DND-41 (cell line): Measurements from ENCODE around the gene ATP6AP1.

ENCODE experiments used
- ATAC-seq: fragments of 200-7000 bp; cut with Tn5 transposase; 3 replicates; pipeline ENCODE4 v1.9.1; 2021; ENCODE audit warnings: low read depth; ENCODE audit not compliant: insufficient read depth
- DNase-seq: peaks from one replicate; pipeline ENCODE4 v3.0.0-alpha.2; 2020
- H2AFZ ChIP-seq: 2 replicates; pipeline ENCODE4 v1.6.0; 2012; ENCODE audit warnings: low read depth, low read length
- H3K27ac ChIP-seq: 2 replicates; pipeline ENCODE4 v1.5.1; 2012; ENCODE audit warnings: low read length, inconsistent platforms
- H3K27me3 ChIP-seq: fragments of 200-600 bp; sonication (generic); 2 replicates; pipeline ENCODE4 v1.6.0; 2012; ENCODE audit warnings: low read length, mild to moderate bottlenecking, inconsistent platforms; ENCODE audit not compliant: insufficient read depth, poor library complexity
- H3K36me3 ChIP-seq: 2 replicates; pipeline ENCODE4 v1.5.1; 2012; ENCODE audit warnings: low read length, inconsistent platforms; ENCODE audit not compliant: insufficient read depth
- H3K4me1 ChIP-seq: 2 replicates; pipeline ENCODE4 v1.5.1; 2012; ENCODE audit warnings: mild to moderate bottlenecking, low read length; ENCODE audit not compliant: insufficient read depth
- H3K4me2 ChIP-seq: 2 replicates; pipeline ENCODE4 v1.6.0; 2012; ENCODE audit warnings: mild to moderate bottlenecking, moderate library complexity, low read length, inconsistent platforms; ENCODE audit not compliant: insufficient read depth
- H3K4me3 ChIP-seq, 2 experiments: fragments of 200-600 bp in 1 of 2; shearing (Covaris generic) in 1 of 2; 2 replicates each; pipeline ENCODE4 v1.5.1; 2012 to 2016; ENCODE audit warnings: inconsistent platforms in 2 of 2, low read length in 2 of 2, mild to moderate bottlenecking in 2 of 2, low read depth in 1 of 2, moderate library complexity in 1 of 2
- H3K79me2 ChIP-seq: 2 replicates; pipeline ENCODE4 v1.6.0; 2012; ENCODE audit warnings: low read length, inconsistent platforms; ENCODE audit not compliant: insufficient read depth
- H3K9ac ChIP-seq: 2 replicates; pipeline ENCODE4 v1.6.0; 2012; ENCODE audit warnings: low read depth, mild to moderate bottlenecking, inconsistent platforms, low read length, moderate library complexity
- H3K9me3 ChIP-seq: 2 replicates; pipeline ENCODE4 v1.5.1; 2012; ENCODE audit warnings: low read length, moderate library complexity, mild to moderate bottlenecking, inconsistent platforms; ENCODE audit not compliant: insufficient read depth, severe bottlenecking
- H4K20me1 ChIP-seq: 2 replicates; pipeline ENCODE4 v1.6.0; 2012; ENCODE audit warnings: low read length; ENCODE audit not compliant: insufficient read depth
- EZH2 ChIP-seq: IDR thresholded peaks from 3 replicates; pipeline ENCODE4 v1.6.1; 2012; ENCODE audit warnings: borderline replicate concordance, low read depth, mild to moderate bottlenecking, moderate library complexity, low read length, inconsistent platforms; ENCODE audit not compliant: severe bottlenecking
- TF ChIP-seq, protein P1 (sequence below): IDR thresholded peaks from 2 replicates; pipeline ENCODE4 v1.5.1; 2012; ENCODE audit warnings: borderline replicate concordance, low read length, moderate library complexity, mild to moderate bottlenecking; ENCODE audit not compliant: poor library complexity, severe bottlenecking; ENCODE audit errors: extremely low read depth

ATP6AP1 gene

DNA sequence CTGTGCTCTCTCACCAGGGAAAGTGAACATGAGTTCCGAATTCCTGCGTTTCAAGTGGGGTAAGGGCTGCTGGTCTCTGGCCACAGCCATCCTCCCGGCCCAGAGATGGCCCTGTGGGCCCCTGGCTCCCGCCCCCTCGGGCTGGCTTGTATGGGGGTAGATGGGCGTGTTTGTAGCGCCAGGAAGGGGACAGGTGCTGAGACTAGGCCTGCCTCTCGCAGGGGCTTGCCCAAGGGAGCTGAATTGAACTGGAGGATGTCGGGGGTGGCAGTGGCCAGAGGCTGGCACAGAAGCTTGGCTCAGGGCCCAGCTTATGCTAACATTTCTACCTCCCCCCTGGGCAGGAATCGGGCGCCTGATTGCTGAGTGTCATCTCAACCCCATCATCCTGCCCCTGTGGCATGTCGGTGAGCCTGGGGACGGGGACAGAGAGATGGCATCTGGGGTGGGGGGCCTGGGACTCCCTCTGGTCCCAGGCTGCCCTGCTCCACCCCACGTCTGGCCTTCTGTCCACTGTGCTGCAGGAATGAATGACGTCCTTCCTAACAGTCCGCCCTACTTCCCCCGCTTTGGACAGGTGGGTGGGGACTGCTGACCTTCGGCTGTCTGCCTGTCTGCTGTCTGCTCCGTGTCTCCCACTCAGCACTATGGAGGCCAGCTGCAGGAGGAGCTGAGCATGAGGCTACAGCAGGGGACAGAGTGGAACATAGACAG is 8.6 kb upstream of the ATP6AP1 start:
- Histone ChIP-seq H3K27ac (no peak overlapping the region), H3K9me3 (no peaks in the 10 kb centered on the region), H3K79me2 (no peaks in the 10 kb centered on the region), H4K20me1 (no peaks in the 10 kb centered on the region), H3K36me3 (peaks cover 13% of the 10 kb centered on the region), H3K4me2 (no peak overlapping the region), H3K4me3 (no peak overlapping the region), H3K9ac (no peak overlapping the region), H3K27me3 (no peaks in the 10 kb centered on the region), H3K4me1 (no peaks in the 10 kb centered on the region), H2AFZ (no peak overlapping the region)
- ATAC-seq, result 0 out of 3 replicates have a peak, but pooled peaks have one; percentile 34
- TF ChIP-seq, protein P1, sequence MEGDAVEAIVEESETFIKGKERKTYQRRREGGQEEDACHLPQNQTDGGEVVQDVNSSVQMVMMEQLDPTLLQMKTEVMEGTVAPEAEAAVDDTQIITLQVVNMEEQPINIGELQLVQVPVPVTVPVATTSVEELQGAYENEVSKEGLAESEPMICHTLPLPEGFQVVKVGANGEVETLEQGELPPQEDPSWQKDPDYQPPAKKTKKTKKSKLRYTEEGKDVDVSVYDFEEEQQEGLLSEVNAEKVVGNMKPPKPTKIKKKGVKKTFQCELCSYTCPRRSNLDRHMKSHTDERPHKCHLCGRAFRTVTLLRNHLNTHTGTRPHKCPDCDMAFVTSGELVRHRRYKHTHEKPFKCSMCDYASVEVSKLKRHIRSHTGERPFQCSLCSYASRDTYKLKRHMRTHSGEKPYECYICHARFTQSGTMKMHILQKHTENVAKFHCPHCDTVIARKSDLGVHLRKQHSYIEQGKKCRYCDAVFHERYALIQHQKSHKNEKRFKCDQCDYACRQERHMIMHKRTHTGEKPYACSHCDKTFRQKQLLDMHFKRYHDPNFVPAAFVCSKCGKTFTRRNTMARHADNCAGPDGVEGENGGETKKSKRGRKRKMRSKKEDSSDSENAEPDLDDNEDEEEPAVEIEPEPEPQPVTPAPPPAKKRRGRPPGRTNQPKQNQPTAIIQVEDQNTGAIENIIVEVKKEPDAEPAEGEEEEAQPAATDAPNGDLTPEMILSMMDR, result no peak
- TF ChIP-seq EZH2, result no peak
- DNase-seq, result no peak

DNA sequence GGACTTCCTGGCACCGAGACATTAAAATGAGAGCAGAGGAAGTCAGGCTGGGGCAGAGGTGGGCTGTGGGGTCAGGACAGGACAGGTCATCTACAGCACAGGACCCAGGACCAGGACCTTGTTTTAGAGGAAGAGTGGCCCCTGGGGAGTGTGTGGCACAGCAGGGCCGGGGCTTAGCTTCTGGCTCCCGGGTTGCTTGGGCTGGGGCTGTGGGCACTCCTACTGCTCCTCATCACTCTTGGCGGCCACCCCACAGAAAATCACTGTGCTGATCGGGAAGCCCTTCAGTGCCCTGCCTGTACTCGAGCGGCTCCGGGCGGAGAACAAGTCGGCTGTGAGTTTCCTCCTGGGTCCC is 8.1 kb upstream of the ATP6AP1 start:
- H3K9ac ChIP-seq, result no peak overlapping the region
- TF ChIP-seq, protein P1, result no peak
- no peak for TF ChIP-seq EZH2
- no peak overlapping the region for H2AFZ ChIP-seq
- H3K79me2 ChIP-seq, result no peaks in the 10 kb centered on the region
- no peak overlapping the region for H3K27ac ChIP-seq
- no peak overlapping the region for H3K4me2 ChIP-seq
- H3K4me1 ChIP-seq, result no peaks in the 10 kb centered on the region
- H4K20me1 ChIP-seq, result no peaks in the 10 kb centered on the region
- no peaks in the 10 kb centered on the region for H3K27me3 ChIP-seq
- peaks cover 8% of the 10 kb centered on the region for H3K36me3 ChIP-seq
- ATAC-seq (no peak), DNase-seq (no peak)
- H3K9me3 ChIP-seq, result no peaks in the 10 kb centered on the region
- no peak overlapping the region for H3K4me3 ChIP-seq

GRCh38 chrX:154426916-154427770 is 1.3 kb upstream of the ATP6AP1 start:
- peak overlapping the region in 1 of 2 experiments; percentile 88; a peak in 1 of 4 replicates for H3K4me3 ChIP-seq
- no peak for ATAC-seq
- peak overlapping the region; percentile 79; the same call in 1 of the 2 replicates for H3K9ac ChIP-seq
- H3K4me2 ChIP-seq, result peak overlapping the region; percentile 86
- H3K4me1 ChIP-seq, result peaks cover 34% of the 10 kb centered on the region
- no peak for DNase-seq
- no peak for TF ChIP-seq EZH2
- TF ChIP-seq, protein P1, result no peak
- no peaks in the 10 kb centered on the region for H3K27me3 ChIP-seq
- no peak overlapping the region for H3K27ac ChIP-seq
- no peak overlapping the region for H2AFZ ChIP-seq
- H3K36me3 ChIP-seq, result peaks cover 7% of the 10 kb centered on the region; the same call in 1 of the 2 replicates
- no peaks in the 10 kb centered on the region for H4K20me1 ChIP-seq
- peaks cover 30% of the 10 kb centered on the region for H3K79me2 ChIP-seq
- H3K9me3 ChIP-seq, result no peaks in the 10 kb centered on the region
